Gastrocnemius medialis (tissue), 4 donors: ENCODE data around the gene SPR. TPM values are rescaled to one million over a fixed set of nuclear protein-coding genes. Genes with fewer than 3 reads are reported as not detected.

Source experiments
- ATAC-seq, 2 donors: fragments of 150-250 bp; one replicate each; pipeline ENCODE4 v1.9.1; 2016
- DNase-seq, 2 donors: peaks; one replicate each; pipeline ENCODE4 v3.0.0-alpha.2; 2019
- H3K27ac ChIP-seq, 4 donors: fragments of 200-600 bp; sonication (generic); 1 replicate in 1 of 4; 2 replicates in 3 of 4; pipeline ENCODE4 v1.5.1; 2016 to 2018; ENCODE audit warnings: mild to moderate bottlenecking in 2 of 4, moderate library complexity in 1 of 4
- H3K27me3 ChIP-seq, 3 donors: fragments of 200-600 bp; sonication (generic) in 2 of 3; 1 replicate in 1 of 3; 2 replicates in 2 of 3; pipeline versions ENCODE4 v1.5.1 to v1.6.0; 2016 to 2019; ENCODE audit warnings: mild to moderate bottlenecking in 1 of 3, moderate library complexity in 1 of 3
- H3K36me3 ChIP-seq, 2 donors: fragments of 200-600 bp; sonication (generic) in 1 of 2; one replicate each; pipeline ENCODE4 v1.5.1; 2017 to 2018
- H3K4me1 ChIP-seq, 2 donors: fragments of 200-600 bp; sonication (generic) in 1 of 2; one replicate each; pipeline ENCODE4 v1.5.1; 2016 to 2017; ENCODE audit warnings: mild to moderate bottlenecking in 2 of 2
- H3K4me3 ChIP-seq, 4 donors: fragments of 200-600 bp; sonication (generic) in 3 of 4; 1 replicate in 1 of 4; 2 replicates in 3 of 4; pipeline ENCODE4 v1.5.1; 2016 to 2019; ENCODE audit warnings: mild to moderate bottlenecking in 2 of 4
- H3K9me3 ChIP-seq, 3 donors: fragments of 200-600 bp; sonication (generic) in 2 of 3; 1 replicate in 1 of 3; 2 replicates in 2 of 3; pipeline ENCODE4 v1.5.1; 2016 to 2019
- POLR2A ChIP-seq, 2 donors: fragments of 450-650 bp; IDR thresholded peaks; one replicate each; pipeline ENCODE4 v1.6.1; 2017; ENCODE audit warnings: antibody characterized with exemption in 2 of 2, mild to moderate bottlenecking in 2 of 2, moderate library complexity in 2 of 2
- in situ Hi-C, 4 donors: fragments of 200-750 bp; cut with MboI; loops; one replicate each; pipeline versions ENCODE4 v1.15.0 to v1.8.0; 2017; ENCODE audit warnings: low sequenced_read_pairs in 4 of 4
- intact Hi-C: fragments of 100-400 bp; cut with DNase I; formaldehyde crosslinking; loops from one replicate; pipeline ENCODE4 v1.15.1; 2023; ENCODE audit warnings: low total_unique reads
- total RNA-seq, 4 donors: library from RNA; depleted of rRNA; stranded (reverse); fragments of >200 nt; gene quantifications; one replicate each; pipeline versions ENCODE4 v1.1.0 to v1.2.3, GENCODE V29; 2016
- TF ChIP-seq, protein P1 (sequence below), 5 experiments: fragments of 450-650 bp in 3 of 5; fragments of 200-600 bp in 2 of 5; sonication (generic) in 2 of 5; IDR thresholded peaks in 4 of 5; conservative IDR thresholded peaks in 1 of 5; 1 replicate in 4 of 5; 2 replicates in 1 of 5; pipeline ENCODE4 v1.5.1; 2016 to 2019; ENCODE audit warnings: antibody characterized with exemption in 5 of 5, mild to moderate bottlenecking in 3 of 5, moderate library complexity in 3 of 5

SPR gene
- total RNA-seq, 4 donors from 2014 or later: 22.8 to 71.0 (median 33.6) TPM

DNA sequence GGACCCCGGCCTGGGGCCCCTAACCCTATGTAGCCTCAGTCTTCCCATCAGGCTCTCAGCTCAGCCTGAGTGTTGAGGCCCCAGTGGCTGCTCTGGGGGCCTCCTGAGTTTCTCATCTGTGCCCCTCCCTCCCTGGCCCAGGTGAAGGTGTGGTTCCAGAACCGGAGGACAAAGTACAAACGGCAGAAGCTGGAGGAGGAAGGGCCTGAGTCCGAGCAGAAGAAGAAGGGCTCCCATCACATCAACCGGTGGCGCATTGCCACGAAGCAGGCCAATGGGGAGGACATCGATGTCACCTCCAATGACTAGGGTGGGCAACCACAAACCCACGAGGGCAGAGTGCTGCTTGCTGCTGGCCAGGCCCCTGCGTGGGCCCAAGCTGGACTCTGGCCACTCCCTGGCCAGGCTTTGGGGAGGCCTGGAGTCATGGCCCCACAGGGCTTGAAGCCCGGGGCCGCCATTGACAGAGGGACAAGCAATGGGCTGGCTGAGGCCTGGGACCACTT, 46.5 kb downstream of the SPR start:
- no peaks in the 10 kb centered on the region for H3K9me3 ChIP-seq
- intact Hi-C loops: no loop called here
- H3K36me3 ChIP-seq: no peaks in the 10 kb centered on the region
- in situ Hi-C loops: no loop called here
- no peak overlapping the region for H3K4me3 ChIP-seq
- no peak for DNase-seq
- H3K27ac ChIP-seq: no peak overlapping the region
- peaks cover 3 to 12% (median 7%) of the 10 kb centered on the region in 3 donors for H3K27me3 ChIP-seq
- TF ChIP-seq POLR2A (IDR thresholded peaks at IDR 0.05): no peak
- TF ChIP-seq, protein P1, sequence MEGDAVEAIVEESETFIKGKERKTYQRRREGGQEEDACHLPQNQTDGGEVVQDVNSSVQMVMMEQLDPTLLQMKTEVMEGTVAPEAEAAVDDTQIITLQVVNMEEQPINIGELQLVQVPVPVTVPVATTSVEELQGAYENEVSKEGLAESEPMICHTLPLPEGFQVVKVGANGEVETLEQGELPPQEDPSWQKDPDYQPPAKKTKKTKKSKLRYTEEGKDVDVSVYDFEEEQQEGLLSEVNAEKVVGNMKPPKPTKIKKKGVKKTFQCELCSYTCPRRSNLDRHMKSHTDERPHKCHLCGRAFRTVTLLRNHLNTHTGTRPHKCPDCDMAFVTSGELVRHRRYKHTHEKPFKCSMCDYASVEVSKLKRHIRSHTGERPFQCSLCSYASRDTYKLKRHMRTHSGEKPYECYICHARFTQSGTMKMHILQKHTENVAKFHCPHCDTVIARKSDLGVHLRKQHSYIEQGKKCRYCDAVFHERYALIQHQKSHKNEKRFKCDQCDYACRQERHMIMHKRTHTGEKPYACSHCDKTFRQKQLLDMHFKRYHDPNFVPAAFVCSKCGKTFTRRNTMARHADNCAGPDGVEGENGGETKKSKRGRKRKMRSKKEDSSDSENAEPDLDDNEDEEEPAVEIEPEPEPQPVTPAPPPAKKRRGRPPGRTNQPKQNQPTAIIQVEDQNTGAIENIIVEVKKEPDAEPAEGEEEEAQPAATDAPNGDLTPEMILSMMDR (IDR thresholded peaks at IDR 0.05 in 4 of 5, conservative IDR thresholded peaks at IDR 0.05 in 1 of 5): no peak
- H3K4me1 ChIP-seq: no peaks in the 10 kb centered on the region
- ATAC-seq: no peak

DNA sequence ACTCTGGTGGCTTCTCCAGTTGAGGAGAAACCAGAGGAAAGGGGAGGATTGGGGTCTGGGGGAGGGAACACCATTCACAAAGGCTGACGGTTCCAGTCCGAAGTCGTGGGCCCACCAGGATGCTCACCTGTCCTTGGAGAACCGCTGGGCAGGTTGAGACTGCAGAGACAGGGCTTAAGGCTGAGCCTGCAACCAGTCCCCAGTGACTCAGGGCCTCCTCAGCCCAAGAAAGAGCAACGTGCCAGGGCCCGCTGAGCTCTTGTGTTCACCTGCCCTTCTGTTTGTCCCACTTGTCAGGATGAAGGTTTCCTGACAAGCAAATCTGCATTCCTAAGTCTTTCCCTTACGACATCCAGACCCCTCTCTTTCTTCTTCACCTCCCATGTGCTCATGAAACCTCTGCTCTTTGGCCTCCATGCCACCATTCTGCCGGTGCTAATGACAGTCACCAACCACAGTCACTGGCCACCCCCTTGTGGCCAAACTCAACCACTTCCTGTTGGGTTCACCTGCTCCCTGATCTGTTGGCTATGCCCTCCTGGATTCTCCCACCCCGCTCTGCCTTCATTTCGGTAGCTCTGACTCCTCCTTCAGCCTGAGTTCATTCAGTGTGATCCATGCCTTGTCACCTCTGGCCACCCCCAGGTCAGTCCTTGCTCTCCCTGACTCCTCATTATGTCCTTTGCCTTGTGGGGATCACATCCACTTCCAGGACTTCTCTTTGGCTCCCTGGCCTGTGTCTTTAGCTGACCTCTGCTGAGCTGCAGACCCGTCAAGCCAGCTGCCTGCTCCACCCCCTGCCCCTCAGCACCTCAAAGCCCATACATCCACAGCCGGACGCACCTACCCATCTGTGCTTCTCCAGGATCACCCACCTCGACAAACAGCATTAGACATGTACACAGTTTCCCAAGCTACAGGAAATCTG, 47.7 kb downstream of the SPR start:
- ATAC-seq (peak in 1 of 2 donors; percentile 25), DNase-seq (no peak)

DNA sequence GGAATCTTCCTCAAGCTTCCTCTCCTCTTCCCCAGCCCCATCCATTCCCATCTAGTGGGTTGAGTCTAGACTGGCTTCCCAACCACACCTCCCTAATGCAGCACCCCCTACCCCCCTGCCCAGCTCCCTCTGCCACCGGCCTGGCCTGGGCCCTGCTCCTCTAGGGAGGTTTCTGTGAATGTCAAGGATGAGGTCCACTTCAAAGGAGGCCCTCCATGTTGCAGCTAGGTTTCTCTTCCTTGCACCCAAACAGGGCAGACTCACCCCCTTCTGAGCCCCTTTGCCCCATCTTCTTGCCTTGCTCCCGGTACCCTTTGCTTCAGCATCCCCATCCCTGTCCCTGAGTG, 48.4 kb downstream of the SPR start:
- H3K9me3 ChIP-seq: no peaks in the 10 kb centered on the region
- DNase-seq (no peak), ATAC-seq (no peak)
- H3K4me3 ChIP-seq: no peak overlapping the region
- in situ Hi-C loops (no loop called here), intact Hi-C loops (no loop called here)
- H3K27me3 ChIP-seq: peaks cover 0 to 3% (median 0%) of the 10 kb centered on the region in 3 donors
- no peak overlapping the region for H3K27ac ChIP-seq
- no peaks in the 10 kb centered on the region for H3K36me3 ChIP-seq
- no peak for TF ChIP-seq POLR2A (IDR thresholded peaks at IDR 0.05)
- TF ChIP-seq, protein P1 (IDR thresholded peaks at IDR 0.05 in 4 of 5, conservative IDR thresholded peaks at IDR 0.05 in 1 of 5): no peak
- no peaks in the 10 kb centered on the region for H3K4me1 ChIP-seq

More for the DNA sequence above, 47.7 kb downstream of the SPR start:
- H3K27ac ChIP-seq: no peak overlapping the region
- TF ChIP-seq, protein P1 (IDR thresholded peaks at IDR 0.05 in 4 of 5, conservative IDR thresholded peaks at IDR 0.05 in 1 of 5): no peak
- TF ChIP-seq POLR2A (IDR thresholded peaks at IDR 0.05): no peak
- H3K4me3 ChIP-seq: no peak overlapping the region
- no peaks in the 10 kb centered on the region for H3K4me1 ChIP-seq
- H3K9me3 ChIP-seq: no peaks in the 10 kb centered on the region
- no peaks in the 10 kb centered on the region for H3K36me3 ChIP-seq
- in situ Hi-C loops (no loop called here), intact Hi-C loops (no loop called here)
- H3K27me3 ChIP-seq: peaks cover 2 to 3% (median 3%) of the 10 kb centered on the region in 3 donors

DNA sequence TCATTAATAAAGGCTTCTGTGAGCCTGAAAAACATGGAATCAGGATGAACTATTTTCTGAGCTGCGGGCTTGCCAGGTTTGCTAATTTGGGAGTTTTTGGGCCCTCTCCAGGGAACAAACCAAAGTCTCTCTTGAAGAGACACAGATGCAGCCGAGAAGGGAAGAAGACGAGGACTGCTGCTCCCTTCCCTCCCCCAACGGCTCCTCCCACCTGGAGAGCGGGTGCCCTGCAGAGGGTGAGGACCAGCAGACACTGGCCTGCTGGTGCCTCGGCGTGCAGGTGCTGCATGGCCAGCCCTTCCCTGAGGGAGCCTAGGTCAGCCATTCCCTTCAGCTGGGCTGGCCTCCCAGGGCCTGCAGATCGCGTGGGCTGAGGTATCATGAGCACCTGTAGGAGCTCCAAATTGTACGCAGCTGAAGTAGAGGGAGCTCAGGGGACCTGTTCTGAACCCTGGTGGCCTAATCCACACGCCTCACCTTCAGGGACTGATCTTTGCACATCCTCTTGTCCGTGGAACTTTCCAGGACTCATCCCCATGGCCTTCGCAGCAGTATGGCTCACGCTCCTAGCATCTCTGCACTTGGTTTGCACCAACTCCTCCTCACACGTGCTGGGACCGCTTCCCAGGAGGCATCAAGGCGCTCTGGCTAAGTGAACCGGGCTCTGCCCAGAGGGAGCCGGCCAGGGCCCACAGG, 49.6 kb downstream of the SPR start:
- H3K27me3 ChIP-seq: no peaks in the 10 kb centered on the region
- H3K4me1 ChIP-seq: no peaks in the 10 kb centered on the region
- no peaks in the 10 kb centered on the region for H3K9me3 ChIP-seq
- DNase-seq (no peak), ATAC-seq (no peak)
- in situ Hi-C loops: no loop called here
- intact Hi-C loops: no loop called here
- no peaks in the 10 kb centered on the region for H3K36me3 ChIP-seq
- H3K4me3 ChIP-seq: no peak overlapping the region
- TF ChIP-seq POLR2A (IDR thresholded peaks at IDR 0.05): no peak
- TF ChIP-seq, protein P1 (IDR thresholded peaks at IDR 0.05 in 4 of 5, conservative IDR thresholded peaks at IDR 0.05 in 1 of 5): no peak
- no peak overlapping the region for H3K27ac ChIP-seq
